ENCODE measurements around the gene PCDHGB3.
"Not testable (repeated sequence)": the region's sequence is repeated elsewhere in the genome, so short reads cannot be mapped to it uniquely, and the experiment has no call there.

Gene PCDHGB3

DNA sequence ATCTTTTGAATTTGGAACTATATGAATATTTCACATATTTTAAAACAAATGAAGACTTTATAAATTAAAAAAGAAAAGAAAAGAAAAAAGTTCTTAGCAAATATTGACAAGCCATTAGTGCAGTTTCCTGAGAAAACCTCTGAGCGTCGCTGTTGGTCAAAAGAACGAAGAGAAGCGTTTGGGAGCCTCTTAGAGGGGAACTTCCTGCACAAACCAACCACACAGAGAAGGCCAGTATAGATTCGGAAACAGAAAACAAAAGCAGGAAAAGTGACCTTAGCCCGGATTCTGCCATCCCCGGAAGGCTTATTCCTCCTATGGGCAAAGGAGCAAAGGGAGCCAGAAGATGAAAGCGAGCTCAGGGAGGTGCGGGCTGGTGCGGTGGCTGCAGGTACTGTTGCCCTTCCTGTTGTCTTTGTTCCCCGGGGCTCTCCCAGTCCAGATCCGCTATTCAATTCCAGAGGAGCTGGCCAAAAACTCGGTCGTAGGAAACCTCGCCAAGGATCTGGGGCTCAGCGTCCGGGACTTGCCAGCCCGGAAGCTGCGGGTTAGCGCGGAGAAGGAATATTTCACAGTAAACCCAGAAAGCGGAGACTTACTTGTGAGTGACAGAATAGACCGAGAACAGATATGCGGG, 10.1 kb upstream of the PCDHGB3 start, which contains the start of gene PCDHGB2:
PCDHGB2 (plus strand) TSS at position 205 of the 637 bp plus-strand sequence; CDS start at position 347, 142 bp downstream.
- no peak for DNase-seq

DNA sequence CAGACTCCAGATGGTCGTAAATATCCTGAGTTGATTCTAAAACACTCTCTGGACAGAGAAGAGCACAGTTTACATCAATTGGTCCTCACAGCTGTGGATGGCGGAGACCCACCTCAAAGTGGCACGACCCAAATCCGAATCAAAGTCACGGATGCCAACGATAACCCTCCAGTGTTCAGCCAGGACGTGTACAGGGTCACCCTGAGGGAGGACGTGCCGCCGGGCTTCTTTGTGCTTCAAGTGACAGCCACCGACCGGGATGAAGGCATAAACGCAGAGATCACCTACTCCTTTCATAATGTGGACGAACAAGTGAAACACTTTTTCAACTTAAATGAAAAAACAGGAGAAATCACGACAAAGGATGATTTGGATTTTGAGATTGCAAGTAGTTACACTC, 9.4 kb upstream of the PCDHGB3 start:
- DNase-seq: no peak

DNA sequence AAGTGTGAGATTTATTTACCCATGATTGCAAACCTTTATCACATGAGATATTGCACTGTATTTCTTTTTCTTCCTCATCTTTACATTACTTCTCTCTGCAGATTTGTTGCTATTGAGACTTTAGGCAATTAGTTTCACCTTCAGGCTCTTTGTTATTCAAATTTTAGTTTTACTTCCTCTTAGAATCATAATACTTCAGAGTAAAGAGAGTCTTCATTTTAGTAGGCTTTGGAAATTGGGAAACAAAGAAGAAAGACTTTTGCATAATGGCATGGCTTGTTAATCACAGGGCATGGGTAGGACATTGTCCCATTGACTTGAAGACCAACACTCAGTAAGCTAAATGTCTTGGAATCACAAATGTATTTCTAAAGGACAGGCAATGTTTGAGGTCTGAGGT, 7.3 kb upstream of the PCDHGB3 start:
- DNase-seq: no peak

DNA sequence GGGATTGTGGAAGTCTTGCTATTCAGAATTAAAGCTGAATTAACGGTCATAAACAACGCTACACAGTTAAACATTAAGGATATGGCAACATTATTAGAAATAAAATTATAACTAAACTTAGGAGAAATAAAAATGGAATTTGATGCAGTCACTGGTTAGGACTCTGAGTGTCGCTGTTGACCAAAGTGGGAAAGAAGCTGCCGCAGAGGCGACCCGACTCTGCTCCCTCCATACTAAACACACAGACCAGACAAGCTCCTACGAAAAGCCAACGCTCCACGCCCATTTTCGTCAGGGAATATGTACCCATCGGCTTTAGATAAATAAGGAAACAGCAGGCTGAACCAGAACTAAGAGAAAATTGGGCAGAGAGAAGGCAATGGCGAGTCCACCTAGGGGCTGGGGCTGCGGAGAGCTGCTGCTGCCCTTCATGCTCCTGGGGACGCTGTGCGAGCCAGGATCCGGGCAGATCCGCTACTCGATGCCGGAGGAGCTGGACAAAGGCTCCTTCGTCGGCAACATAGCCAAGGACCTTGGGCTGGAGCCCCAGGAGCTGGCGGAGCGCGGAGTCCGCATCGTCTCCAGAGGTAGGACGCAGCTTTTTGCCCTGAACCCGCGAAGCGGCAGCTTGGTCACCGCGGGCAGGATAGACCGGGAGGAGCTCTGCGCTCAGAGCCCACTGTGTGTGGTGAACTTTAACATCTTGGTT, 5.9 kb upstream of the PCDHGB3 start, which contains the start of gene PCDHGA5:
PCDHGA5 (plus strand) TSS at position 211 of the 709 bp plus-strand sequence; CDS start at position 380, 169 bp downstream.
- DNase-seq: no peak

DNA sequence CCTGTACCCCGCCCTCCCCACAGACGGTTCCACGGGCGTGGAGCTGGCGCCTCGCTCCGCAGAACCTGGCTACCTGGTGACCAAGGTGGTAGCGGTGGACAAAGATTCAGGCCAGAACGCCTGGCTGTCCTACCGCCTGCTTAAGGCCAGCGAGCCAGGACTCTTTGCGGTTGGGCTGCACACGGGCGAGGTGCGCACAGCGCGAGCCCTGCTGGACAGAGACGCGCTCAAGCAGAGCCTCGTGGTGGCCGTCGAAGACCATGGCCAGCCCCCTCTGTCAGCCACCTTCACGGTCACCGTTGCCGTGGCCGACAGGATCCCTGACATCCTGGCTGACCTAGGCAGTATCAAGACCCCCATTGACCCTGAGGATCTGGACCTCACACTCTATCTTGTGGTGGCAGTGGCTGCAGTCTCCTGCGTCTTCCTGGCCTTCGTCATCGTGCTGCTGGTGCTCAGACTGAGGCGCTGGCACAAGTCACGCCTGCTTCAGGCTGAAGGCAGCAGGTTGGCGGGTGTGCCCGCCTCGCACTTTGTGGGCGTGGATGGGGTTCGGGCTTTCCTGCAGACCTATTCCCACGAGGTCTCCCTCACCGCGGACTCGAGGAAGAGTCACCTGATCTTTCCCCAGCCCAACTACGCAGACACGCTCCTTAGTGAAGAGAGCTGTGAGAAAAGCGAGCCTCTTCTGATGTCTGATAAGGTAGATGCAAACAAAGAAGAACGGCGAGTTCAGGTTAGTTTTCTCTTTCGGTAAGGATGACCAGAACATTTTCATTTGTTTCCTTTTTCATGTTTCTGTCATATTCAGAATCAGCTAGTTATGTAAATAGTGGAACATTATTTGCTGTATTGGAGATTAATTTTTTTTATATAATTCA, 3.8 kb upstream of the PCDHGB3 start:
- DNase-seq: no peak

DNA sequence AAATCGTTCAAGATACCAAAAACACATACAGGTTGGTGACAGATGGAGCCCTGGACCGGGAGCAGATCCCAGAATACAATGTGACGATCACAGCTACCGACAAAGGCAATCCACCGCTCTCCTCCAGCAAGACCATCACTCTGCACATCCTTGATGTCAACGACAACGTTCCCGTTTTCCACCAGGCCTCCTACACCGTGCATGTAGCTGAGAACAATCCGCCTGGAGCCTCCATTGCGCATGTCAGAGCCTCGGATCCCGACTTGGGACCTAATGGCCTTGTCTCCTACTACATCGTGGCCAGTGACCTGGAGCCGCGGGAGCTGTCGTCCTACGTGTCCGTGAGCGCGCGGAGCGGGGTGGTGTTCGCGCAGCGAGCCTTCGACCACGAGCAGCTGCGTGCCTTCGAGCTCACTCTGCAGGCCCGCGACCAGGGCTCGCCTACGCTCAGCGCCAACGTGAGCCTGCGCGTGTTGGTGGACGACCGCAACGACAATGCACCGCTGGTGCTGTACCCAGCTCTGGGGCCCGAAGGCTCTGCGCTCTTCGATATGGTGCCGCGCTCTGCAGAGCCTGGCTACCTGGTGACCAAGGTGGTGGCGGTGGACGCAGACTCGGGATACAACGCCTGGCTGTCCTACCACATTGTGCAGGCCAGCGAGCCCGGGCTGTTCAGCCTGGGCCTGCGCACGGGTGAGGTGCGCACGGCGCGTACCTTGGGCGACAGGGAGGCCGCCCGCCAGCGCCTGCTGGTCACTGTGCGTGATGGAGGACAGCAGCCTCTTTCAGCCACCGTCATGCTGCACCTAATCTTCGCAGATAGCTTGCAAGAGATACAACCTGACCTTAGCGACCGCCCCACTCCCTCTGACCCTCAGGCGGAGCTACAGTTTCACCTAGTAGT, 1.8 kb downstream of the PCDHGB3 start:
- DNase-seq: no peak

DNA sequence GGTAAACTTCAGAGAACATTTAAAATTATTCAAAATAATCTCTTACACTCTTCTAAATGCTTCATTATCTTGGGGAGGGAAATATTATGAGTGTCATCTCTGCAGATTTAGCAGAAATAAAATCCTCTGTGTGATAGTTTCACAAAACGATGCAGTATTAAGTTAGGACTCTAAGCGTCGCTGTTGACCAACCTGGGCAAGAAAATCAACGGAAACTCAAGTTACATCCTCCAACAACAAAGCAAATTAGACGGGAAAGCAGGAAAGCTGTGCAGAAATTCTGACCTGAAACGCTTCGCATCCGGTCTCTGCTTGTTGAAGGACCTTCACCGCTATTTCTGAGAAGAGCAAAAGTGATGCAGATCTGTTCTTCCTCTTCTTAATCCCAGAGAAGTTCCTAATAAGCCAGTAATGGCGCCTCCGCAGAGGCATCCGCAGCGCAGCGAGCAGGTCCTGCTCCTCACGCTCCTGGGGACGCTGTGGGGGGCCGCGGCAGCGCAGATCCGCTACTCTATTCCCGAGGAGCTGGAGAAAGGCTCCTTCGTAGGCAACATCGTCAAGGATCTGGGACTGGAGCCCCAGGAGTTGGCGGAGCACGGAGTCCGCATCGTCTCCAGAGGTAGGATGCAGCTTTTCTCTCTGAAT, 3.8 kb downstream of the PCDHGB3 start, which contains the start of gene PCDHGA6:
PCDHGA6 (plus strand) TSS at position 219 of the 645 bp plus-strand sequence; CDS start at position 412, 193 bp downstream.
- DNase-seq: no peak

DNA sequence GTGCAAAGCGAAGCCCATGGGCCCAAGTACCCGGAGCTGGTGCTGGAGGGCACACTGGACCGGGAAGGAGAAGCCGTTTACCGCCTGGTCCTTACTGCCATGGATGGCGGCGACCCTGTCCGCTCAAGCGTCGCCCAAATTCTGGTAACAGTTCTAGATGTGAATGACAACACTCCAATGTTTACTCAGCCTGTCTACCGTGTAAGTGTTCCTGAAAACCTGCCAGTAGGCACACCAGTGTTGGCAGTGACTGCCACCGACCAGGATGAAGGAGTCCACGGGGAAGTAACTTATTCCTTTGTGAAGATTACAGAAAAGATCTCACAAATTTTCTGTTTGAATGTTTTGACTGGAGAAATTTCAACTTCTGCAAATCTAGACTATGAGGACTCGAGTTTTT, 4.6 kb downstream of the PCDHGB3 start:
- DNase-seq: no peak

DNA sequence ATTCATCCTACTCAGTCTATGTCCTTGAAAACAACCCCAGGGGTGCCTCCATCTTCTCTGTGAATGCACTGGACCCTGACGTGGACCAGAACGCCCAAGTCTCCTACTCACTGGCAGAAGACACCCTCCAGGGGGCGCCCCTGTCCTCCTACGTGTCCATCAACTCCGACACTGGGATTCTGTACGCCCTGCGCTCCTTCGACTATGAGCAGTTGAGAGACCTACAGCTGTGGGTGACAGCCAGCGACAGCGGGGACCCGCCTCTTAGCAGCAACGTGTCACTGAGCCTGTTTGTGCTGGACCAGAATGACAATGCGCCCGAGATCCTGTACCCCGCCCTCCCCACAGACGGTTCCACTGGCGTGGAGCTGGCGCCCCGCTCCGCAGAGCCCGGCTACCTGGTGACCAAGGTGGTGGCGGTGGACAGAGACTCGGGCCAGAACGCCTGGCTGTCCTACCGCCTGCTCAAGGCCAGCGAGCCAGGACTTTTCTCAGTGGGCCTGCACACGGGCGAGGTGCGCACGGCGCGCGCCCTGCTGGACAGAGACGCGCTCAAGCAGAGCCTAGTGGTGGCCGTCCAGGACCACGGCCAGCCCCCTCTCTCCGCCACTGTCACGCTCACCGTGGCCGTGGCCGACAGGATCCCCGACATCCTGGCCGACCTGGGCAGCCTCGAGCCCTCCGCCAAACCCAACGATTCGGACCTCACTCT, 5.6 kb downstream of the PCDHGB3 start:
- not testable (repeated sequence) for DNase-seq

DNA sequence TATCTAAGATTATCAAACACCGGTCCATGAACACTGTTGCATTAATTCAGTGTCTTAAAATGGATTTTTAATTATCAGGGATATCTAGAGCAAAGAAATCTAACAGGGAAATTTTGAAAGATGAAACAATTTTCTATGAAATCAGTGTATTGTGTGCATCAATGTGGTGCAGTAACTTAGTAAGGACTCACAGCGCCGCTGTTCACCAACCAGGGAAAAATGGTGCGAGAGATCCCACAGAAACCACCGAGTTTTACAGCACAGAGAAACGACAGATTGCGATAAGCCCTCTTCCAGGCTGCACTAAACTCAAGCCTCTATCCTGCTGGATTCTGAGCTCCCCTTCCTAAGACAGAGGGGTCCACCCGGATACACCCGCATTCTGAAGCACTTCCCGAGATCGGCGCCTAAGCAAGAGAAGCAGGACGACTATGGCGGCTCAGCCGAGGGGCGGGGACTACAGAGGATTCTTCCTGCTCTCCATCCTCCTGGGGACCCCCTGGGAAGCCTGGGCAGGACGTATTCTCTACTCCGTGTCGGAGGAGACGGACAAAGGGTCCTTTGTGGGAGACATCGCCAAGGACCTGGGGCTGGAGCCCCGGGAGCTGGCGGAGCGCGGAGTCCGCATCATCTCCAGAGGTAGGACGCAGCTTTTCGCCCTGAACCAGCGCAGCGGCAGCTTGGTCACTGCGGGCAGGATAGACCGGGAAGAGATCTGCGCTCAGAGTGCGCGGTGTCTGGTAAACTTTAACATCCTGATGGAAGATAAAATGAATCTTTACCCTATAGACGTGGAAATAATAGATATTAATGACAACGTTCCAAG, 12.6 kb downstream of the PCDHGB3 start, which contains the start of gene PCDHGA7:
PCDHGA7 (plus strand) TSS at position 274 of the 826 bp plus-strand sequence; CDS start at position 432, 158 bp downstream.
- no peak for DNase-seq

DNA sequence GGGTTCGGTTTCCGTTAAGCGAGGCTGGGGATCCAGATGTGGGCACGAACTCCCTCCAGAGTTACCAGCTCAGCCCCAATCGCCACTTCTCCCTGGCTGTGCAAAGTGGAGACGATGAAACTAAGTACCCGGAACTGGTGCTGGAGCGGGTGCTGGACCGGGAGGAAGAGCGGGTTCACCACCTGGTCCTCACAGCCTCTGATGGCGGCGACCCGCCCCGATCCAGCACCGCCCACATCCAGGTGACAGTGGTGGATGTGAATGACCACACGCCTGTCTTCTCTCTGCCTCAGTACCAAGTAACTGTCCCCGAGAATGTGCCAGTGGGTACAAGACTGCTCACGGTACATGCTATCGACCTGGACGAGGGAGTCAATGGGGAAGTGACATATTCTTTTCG, 13.3 kb downstream of the PCDHGB3 start:
- no peak for DNase-seq

DNA sequence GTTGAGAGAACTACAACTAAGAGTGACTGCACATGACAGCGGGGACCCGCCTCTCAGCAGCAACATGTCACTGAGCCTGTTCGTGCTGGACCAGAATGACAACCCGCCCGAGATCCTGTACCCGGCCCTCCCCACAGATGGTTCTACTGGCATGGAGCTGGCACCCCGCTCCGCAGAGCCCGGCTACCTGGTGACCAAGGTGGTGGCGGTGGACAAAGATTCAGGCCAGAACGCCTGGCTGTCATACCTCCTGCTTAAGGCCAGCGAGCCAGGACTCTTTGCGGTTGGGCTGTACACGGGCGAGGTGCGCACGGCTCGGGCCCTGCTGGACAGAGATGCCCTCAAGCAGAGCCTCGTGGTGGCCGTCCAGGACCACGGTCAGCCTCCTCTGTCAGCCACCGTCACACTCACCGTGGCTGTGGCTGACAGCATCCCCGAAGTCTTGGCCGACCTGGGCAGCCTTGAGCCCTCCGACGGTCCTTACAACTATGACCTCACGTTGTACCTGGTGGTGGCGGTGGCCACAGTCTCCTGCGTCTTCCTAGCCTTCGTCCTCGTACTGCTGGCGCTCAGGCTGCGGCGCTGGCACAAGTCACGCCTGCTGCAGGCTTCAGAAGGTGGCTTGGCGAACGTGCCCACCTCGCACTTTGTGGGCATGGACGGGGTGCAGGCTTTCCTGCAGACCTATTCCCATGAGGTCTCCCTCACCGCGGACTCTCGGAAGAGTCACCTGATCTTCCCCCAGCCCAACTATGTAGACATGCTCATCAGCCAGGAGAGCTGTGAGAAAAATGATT, 14.6 kb downstream of the PCDHGB3 start:
- DNase-seq: no peak

DNA sequence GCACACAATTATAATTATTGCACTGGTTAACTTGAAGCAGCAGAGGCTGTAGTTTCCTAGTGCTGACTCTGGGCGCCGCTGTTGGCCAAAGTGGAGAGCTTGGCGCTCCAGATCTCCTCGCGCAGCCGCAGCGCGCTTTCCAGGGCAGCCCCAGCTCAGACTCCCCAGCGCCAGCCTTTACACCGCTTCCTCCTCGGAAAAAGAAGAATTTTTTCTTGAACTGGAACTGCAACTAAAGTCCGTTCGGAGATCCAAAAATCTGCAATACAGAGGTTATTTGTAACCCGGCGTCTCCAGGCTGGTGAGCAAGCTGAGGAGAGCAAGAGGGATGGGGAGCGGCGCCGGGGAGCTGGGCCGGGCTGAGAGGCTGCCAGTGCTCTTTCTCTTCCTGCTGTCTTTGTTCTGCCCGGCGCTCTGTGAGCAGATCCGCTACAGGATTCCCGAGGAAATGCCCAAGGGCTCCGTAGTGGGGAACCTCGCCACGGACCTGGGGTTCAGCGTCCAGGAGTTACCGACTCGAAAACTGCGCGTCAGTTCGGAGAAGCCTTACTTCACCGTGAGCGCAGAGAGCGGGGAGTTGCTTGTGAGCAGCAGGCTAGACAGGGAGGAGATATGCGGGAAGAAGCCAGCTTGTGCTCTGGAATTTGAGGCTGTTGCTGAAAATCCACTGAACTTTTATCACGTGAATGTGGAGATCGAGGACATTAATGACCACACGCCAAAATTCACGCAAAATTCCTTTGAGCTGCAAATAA, 17.7 kb downstream of the PCDHGB3 start, which contains the start of gene PCDHGB4:
PCDHGB4 (plus strand) TSS at position 142 of the 755 bp plus-strand sequence; CDS start at position 329, 187 bp downstream.
- peak; percentile 18 for DNase-seq

DNA sequence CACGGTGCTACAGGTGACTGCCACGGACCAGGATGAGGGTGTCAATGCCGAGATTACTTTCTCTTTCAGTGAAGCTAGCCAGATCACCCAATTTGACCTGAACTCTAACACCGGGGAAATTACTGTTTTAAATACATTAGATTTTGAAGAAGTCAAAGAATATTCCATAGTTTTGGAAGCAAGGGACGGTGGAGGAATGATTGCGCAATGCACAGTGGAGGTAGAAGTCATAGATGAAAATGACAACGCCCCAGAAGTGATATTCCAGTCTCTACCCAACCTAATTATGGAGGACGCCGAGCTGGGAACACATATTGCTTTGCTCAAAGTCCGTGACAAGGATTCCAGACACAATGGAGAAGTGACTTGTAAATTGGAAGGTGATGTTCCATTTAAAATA, 18.6 kb downstream of the PCDHGB3 start:
- no peak for DNase-seq

DNA sequence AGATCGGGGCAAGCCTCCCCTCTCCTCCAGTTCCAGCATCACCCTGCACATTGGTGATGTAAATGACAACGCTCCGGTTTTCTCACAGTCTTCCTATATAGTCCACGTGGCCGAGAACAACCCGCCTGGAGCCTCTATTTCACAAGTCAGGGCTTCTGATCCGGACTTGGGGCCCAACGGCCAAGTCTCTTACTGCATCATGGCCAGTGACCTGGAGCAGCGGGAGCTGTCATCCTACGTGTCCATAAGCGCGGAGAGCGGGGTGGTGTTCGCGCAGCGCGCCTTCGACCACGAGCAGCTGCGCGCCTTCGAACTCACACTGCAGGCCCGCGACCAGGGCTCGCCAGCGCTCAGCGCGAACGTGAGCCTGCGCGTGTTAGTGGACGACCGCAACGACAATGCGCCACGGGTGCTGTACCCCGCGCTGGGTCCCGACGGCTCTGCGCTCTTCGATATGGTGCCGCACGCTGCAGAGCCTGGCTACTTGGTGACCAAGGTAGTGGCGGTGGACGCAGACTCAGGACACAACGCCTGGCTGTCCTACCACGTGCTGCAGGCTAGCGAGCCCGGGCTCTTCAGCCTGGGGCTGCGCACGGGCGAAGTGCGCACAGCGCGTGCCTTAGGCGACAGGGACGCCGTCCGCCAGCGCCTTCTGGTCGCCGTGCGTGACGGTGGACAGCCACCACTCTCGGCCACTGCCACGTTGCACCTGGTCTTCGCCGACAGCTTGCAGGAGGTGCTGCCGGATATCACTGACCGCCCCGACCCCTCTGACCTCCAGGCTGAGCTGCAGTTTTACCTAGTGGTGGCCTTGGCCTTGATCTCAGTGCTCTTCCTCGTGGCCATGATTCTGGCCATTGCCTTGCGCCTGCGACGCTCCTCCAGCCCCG, 19.4 kb downstream of the PCDHGB3 start:
- no peak for DNase-seq

DNA sequence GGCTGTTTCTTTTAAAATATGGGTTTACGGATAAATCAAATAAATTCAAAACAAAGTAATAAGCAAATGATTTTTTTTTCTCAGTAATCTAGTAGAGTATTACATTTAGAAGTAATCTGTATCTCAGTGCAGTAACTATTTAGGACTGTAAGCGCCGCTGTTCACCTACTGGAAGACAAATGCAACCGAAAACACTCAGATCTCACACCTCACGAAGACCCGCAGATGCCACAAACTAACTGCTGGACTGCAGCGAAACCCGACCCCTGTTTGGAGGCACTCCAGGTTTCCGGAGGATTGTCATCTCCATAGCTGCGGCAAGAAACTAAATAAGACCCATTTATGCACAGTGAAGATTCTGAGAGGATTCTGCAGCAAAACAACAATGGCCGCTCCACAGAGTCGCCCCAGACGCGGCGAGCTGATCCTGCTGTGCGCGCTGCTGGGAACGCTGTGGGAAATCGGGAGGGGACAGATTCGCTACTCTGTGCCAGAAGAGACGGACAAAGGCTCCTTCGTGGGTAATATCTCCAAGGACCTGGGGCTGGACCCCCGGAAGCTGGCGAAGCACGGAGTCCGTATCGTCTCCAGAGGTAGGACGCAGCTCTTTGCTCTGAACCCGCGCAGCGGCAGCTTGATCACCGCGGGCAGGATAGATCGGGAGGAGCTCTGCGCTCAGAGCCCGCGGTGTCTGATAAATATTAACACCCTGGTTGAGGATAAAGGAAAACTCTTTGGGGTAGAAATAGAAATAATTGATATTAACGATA, 22.6 kb downstream of the PCDHGB3 start, which contains the start of gene PCDHGA8:
PCDHGA8 (plus strand) TSS at position 205 of the 770 bp plus-strand sequence; CDS start at position 386, 181 bp downstream.
- no peak for DNase-seq

Data from activated naive CD4-positive, alpha-beta T cell treated with Interleukin-2 at 50 U/mL for 16 hours (primary cell).